GOT3 (cell line): Measurements from ENCODE around the gene MBD2.

Experiments
- DNase-seq: peaks from one replicate; lab custom pipeline; 2025; ENCODE audit warnings: mixed read lengths; lab: John Stamatoyannopoulos, UW

MBD2 gene

GRCh38 chr18:54197747-54198411 is 26.6 kb downstream of the MBD2 start:
- DNase-seq, result no peak

GRCh38 chr18:54193786-54194185 is 30.7 kb downstream of the MBD2 start:
- DNase-seq, result no peak

- DNase-seq, result no peak
These were observed 31.6 kb downstream of the MBD2 start for GRCh38 chr18:54192900-54193299.

- DNase-seq, result no peak
These were observed 32.1 kb downstream of the MBD2 start for GRCh38 chr18:54192415-54192814.

GRCh38 chr18:54191352-54191751 is 33.1 kb downstream of the MBD2 start:
- no peak for DNase-seq

GRCh38 chr18:54187372-54187771 is 37.1 kb downstream of the MBD2 start:
- DNase-seq, result no peak

- no peak for DNase-seq
These were observed 39.6 kb downstream of the MBD2 start for GRCh38 chr18:54184836-54185235.

- DNase-seq, result no peak
These were observed 41.1 kb downstream of the MBD2 start for GRCh38 chr18:54183390-54183789.

- no peak for DNase-seq
These were observed 42.4 kb downstream of the MBD2 start for GRCh38 chr18:54181856-54182602.

GRCh38 chr18:54173980-54174630 is 50.4 kb downstream of the MBD2 start:
- DNase-seq, result no peak

- no peak for DNase-seq
These were observed 51.2 kb downstream of the MBD2 start for GRCh38 chr18:54173250-54173649.

GRCh38 chr18:54169431-54170403 is 54.8 kb downstream of the MBD2 start:
- DNase-seq, result no peak

GRCh38 chr18:54165450-54165849 is 59.0 kb downstream of the MBD2 start:
- no peak for DNase-seq

- no peak for DNase-seq
These were observed 61.0 kb downstream of the MBD2 start for GRCh38 chr18:54163453-54163852.

GRCh38 chr18:54162431-54162830 is 62.0 kb downstream of the MBD2 start:
- DNase-seq, result no peak

GRCh38 chr18:54161267-54161666 is 63.2 kb downstream of the MBD2 start:
- no peak for DNase-seq

- no peak for DNase-seq
These were observed 64.6 kb downstream of the MBD2 start for GRCh38 chr18:54159906-54160305.

- DNase-seq, result no peak
These were observed 66.7 kb downstream of the MBD2 start for GRCh38 chr18:54157646-54158385.

GRCh38 chr18:54155412-54155811 is 69.1 kb downstream of the MBD2 start:
- no peak for DNase-seq

- DNase-seq, result no peak
These were observed 70.2 kb downstream of the MBD2 start for GRCh38 chr18:54154231-54154630.

- DNase-seq, result no peak
These were observed 73.1 kb downstream of the MBD2 start for GRCh38 chr18:54151376-54151775.
